Esophagus muscularis mucosa (tissue), 4 donors: Measurements from ENCODE around the gene HOXA10. TPM values are rescaled to one million over a fixed set of nuclear protein-coding genes. Genes with fewer than 3 reads are reported as not detected.
A peak's percentile ranks its signal among the peaks of the same experiment; 100 is the strongest.

Experiments
- DNase-seq: peaks from one replicate; pipeline ENCODE4 v3.0.0-alpha.2; 2017; ENCODE audit errors: extremely low spot score
- H3K27ac ChIP-seq, 4 donors: fragments of 200-600 bp; sonication (generic); replicated peaks in 1 of 4; 1 replicate in 3 of 4; 2 replicates in 1 of 4; pipeline ENCODE4 v1.5.1; 2016 to 2019; ENCODE audit warnings: mild to moderate bottlenecking in 1 of 4
- H3K27me3 ChIP-seq, 4 donors: fragments of 200-600 bp; sonication (generic); one replicate each; pipeline versions ENCODE4 v1.5.1 to v1.6.0; 2016 to 2019
- H3K36me3 ChIP-seq, 4 donors: fragments of 200-600 bp; sonication (generic); one replicate each; pipeline ENCODE4 v1.5.1; 2016 to 2019
- H3K4me1 ChIP-seq, 4 donors: fragments of 200-600 bp; sonication (generic); one replicate each; pipeline ENCODE4 v1.5.1; 2016 to 2019
- H3K4me3 ChIP-seq, 4 donors: fragments of 200-600 bp; sonication (generic); 1 replicate in 2 of 4; 2 replicates in 2 of 4; pipeline ENCODE4 v1.5.1; 2016 to 2019; ENCODE audit warnings: mild to moderate bottlenecking in 4 of 4, moderate library complexity in 1 of 4
- H3K9me3 ChIP-seq, 4 donors: fragments of 200-600 bp; sonication (generic); 1 replicate in 3 of 4; 2 replicates in 1 of 4; pipeline ENCODE4 v1.5.1; 2016 to 2019
- EP300 ChIP-seq: sonication (generic); formaldehyde crosslinking; IDR thresholded peaks from one replicate; pipeline ENCODE4 v1.6.1; 2017; ENCODE audit warnings: antibody characterized with exemption
- POLR2A ChIP-seq: fragments of 450-650 bp; IDR thresholded peaks from one replicate; pipeline ENCODE4 v1.6.1; 2017; ENCODE audit warnings: antibody characterized with exemption, moderate library complexity, mild to moderate bottlenecking, low read depth
- POLR2AphosphoS5 ChIP-seq, 2 donors: sonication (generic); formaldehyde crosslinking; IDR thresholded peaks; one replicate each; pipeline ENCODE4 v1.6.1; 2017; ENCODE audit warnings: antibody characterized with exemption in 2 of 2
- WGBS: methylation state at CpG from one replicate; pipeline ENCODE4 v1.1.5; 2018; 5-methylcytosine and 5-hydroxymethylcytosine counted together
- intact Hi-C: fragments of 100-400 bp; cut with DNase I; formaldehyde crosslinking; loops from one replicate; pipeline ENCODE4 v1.15.1; 2023
- total RNA-seq, 4 donors: library from RNA; depleted of rRNA; stranded (reverse); fragments of >200 nt; gene quantifications; one replicate each; pipeline versions ENCODE4 v1.1.0 to v1.2.1, GENCODE V29; 2016
- TF ChIP-seq, protein P1 (sequence below), 3 experiments: fragments of 200-600 bp in 2 of 3; fragments of 450-650 bp in 1 of 3; sonication (generic) in 2 of 3; IDR thresholded peaks; one replicate each; pipeline ENCODE4 v1.5.1; 2017 to 2019; ENCODE audit warnings: antibody characterized with exemption in 3 of 3, mild to moderate bottlenecking in 2 of 3, moderate library complexity in 1 of 3

Gene HOXA10
- total RNA-seq, 4 donors from 2014 or later = not detected

DNA sequence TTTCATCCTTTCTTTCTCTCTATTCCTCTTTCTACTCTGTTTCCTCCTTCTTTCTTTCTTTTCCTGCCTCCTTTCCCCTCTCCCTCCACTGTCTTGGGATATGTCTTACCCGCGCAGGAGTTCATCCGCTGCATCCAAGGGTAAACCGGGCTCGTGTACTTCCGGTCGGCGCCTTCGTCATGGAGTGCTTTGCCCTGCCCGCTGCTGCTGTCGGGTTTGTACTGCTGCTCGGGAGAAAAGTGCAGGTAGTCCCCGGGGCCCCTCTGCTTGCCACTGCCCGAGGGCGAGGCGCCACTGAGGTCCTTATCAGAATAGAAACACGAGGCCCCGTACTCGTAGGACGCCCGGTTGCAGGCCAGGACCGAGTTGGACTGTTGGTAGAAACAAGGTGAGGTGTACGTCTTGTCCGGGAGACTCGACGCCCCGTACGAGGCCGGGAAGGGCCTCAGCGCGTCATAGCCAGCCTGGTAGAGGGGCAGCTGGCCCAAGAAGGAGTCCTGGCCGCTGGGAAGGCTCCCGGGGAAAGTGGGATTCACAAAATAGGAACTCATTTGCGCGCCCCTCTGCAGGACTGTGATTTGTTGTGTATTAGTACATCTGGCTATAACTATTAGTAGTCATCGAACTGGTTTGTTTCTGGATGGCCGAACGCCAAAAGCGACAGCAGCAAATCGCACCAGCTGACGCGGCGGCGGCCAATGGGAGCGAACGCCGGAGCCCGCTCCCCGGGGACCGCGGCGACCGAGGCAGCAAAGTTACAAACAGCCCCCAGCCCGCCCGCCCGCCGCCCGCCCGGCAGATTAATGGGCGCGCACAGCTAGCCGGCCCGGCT lies 26.7 kb downstream of the HOXA10 start, which contains the start of gene HOXA6:
HOXA6 (minus strand) TSS at position 576 of the 832 bp plus-strand sequence; CDS start at position 551, 25 bp downstream.
- 48% methylated on average over 43 of the region's 63 CpGs for WGBS
- Histone ChIP-seq H3K4me1 (peaks cover 40 to 53% (median 47%) of the 10 kb centered on the region in 4 donors), H3K27me3 (peaks cover 11 to 74% (median 24%) of the 10 kb centered on the region in 4 donors), H3K4me3 (peak within 1 kb of the TSS; percentile 37 to 53 (median 42)), H3K36me3 (no peaks in the 10 kb centered on the region), H3K9me3 (no peaks in the 10 kb centered on the region), H3K27ac (peak within 1 kb of the TSS in 2 of 4 donors; percentile 30 to 43)
- DNase-seq = no peak
- TF ChIP-seq POLR2AphosphoS5 (IDR thresholded peaks at IDR 0.05) = no peak
- TF ChIP-seq POLR2A = no peak
- TF ChIP-seq, protein P1, sequence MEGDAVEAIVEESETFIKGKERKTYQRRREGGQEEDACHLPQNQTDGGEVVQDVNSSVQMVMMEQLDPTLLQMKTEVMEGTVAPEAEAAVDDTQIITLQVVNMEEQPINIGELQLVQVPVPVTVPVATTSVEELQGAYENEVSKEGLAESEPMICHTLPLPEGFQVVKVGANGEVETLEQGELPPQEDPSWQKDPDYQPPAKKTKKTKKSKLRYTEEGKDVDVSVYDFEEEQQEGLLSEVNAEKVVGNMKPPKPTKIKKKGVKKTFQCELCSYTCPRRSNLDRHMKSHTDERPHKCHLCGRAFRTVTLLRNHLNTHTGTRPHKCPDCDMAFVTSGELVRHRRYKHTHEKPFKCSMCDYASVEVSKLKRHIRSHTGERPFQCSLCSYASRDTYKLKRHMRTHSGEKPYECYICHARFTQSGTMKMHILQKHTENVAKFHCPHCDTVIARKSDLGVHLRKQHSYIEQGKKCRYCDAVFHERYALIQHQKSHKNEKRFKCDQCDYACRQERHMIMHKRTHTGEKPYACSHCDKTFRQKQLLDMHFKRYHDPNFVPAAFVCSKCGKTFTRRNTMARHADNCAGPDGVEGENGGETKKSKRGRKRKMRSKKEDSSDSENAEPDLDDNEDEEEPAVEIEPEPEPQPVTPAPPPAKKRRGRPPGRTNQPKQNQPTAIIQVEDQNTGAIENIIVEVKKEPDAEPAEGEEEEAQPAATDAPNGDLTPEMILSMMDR (IDR thresholded peaks at IDR 0.05) = no peak
- TF ChIP-seq EP300 = no peak
- intact Hi-C loops = loop anchor here (10.0 kb wide), 2 partner anchors 123 to 943 kb away; partner anchors contain the start of genes CBX3 and HNRNPA2B1

DNA sequence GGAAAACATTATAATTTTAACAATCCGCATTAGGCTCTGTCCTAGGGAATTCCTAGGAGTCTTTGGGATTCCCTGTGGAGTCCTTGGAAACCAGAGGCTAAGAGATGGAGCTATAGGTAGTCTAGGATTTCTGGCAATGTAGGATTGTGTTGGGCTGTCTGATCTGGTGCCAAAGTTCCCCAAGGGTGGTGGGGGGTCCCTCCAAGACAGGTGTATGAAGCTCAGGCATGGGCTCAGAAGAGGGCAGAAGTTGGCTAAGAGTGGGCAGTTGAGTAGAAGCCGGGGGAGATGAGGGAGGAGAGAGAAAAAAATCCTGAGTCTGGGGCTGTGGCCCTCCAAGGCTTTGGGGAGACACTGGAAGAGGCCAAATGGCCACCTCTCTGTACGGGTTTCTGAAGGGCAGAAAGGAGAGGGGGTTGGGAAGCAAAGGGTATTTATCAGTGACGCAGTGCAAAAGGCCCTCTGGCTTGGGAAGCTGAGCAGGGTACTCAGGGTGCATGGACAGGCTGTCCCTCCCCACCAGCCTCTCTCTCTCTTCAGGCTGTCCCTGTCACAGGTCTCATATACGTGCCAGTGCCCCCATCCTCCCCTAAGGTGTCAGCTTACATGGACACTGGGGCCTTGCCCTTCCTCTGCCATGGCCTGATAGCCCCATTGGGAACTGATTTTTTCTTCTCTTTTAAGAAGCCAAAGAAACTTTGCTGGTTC lies 27.5 kb downstream of the HOXA10 start:
- H3K4me3 ChIP-seq = no peak overlapping the region
- WGBS = 81% methylated on average over 5 of the region's 5 CpGs
- no peaks in the 10 kb centered on the region for H3K9me3 ChIP-seq
- no peaks in the 10 kb centered on the region for H3K36me3 ChIP-seq
- TF ChIP-seq POLR2A (no peak), POLR2AphosphoS5 (IDR thresholded peaks at IDR 0.05) (no peak), EP300 (no peak)
- TF ChIP-seq, protein P1 (IDR thresholded peaks at IDR 0.05) = no peak
- no peak overlapping the region for H3K27ac ChIP-seq
- H3K4me1 ChIP-seq = peaks cover 35 to 45% (median 39%) of the 10 kb centered on the region in 4 donors
- intact Hi-C loops = loop anchor here (10.0 kb wide), 2 partner anchors 122 to 942 kb away; partner anchors contain the start of genes CBX3 and HNRNPA2B1
- peaks cover 6 to 66% (median 17%) of the 10 kb centered on the region in 4 donors for H3K27me3 ChIP-seq
- DNase-seq = no peak

DNA sequence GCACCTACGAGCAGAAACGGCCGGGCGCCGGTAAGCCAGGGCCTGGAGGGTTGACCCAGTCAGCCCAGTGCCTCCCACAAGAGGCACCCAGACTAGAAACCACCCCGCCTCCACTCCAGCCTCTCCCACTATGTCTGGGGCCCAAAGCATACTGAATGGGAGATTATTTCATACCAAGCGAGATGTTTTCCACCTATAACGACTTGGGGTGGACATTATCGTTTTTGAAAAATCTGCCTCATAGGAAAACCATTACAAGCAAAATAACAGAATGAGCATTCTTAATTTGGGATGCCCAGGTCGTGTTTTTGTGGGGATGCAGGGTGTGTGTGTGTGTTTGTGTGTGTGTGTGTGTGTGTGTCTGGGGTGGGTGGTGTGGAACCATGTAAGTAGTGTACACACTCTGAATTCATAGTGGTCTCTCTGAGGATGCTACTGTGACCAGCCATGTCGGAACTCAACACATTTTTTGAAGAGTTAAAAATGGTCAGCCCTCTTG lies 28.2 kb downstream of the HOXA10 start:
- TF ChIP-seq POLR2A (no peak), EP300 (no peak), POLR2AphosphoS5 (IDR thresholded peaks at IDR 0.05) (no peak)
- TF ChIP-seq, protein P1 (IDR thresholded peaks at IDR 0.05) = no peak
- H3K36me3 ChIP-seq = no peaks in the 10 kb centered on the region
- no peaks in the 10 kb centered on the region for H3K9me3 ChIP-seq
- H3K4me3 ChIP-seq = no peak overlapping the region
- WGBS = 77% methylated on average over 11 of the region's 11 CpGs
- no peak for DNase-seq
- peaks cover 28 to 38% (median 32%) of the 10 kb centered on the region in 4 donors for H3K4me1 ChIP-seq
- no peak overlapping the region for H3K27ac ChIP-seq
- peaks cover 0 to 59% (median 13%) of the 10 kb centered on the region in 4 donors for H3K27me3 ChIP-seq
- intact Hi-C loops = loop anchor here (10.0 kb wide), 2 partner anchors 121 to 941 kb away; partner anchors contain the start of genes CBX3 and HNRNPA2B1

DNA sequence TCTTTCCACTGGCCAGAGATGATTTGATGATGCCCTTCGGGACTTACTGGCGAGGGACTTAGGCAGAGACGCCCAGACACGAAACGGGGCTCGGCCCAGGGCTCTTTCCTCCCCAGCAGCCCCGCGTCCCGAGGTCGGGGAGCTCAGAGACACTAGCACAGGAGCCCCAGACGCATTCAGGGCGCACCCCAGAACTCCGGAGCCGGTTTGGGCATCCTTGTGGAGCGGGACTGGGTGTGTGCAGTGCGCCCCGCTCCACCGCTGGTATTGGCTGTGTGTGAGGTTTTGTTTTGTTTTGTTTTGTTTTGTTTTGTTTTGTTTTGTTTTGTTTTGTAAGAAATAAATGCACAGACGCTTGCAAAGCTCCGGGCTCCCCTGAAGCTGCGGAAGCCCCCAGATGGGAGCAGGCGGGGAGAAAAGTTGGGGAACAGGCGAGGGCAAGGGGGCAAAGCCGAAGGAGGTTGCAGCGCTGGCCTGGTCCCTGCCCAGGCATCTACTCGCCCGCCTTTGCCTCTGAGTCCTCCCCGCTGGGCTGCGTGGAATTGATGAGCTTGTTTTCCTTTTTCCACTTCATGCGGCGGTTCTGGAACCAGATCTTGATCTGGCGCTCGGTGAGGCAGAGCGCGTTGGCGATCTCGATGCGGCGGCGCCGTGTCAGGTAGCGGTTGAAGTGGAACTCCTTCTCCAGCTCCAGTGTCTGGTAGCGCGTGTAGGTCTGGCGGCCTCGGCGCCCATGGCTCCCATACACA lies 28.8 kb downstream of the HOXA10 start:
- intact Hi-C loops = loop anchor here (10.0 kb wide), 2 partner anchors 121 to 941 kb away; partner anchors contain the start of genes CBX3 and HNRNPA2B1
- peaks cover 22 to 32% (median 30%) of the 10 kb centered on the region in 4 donors for H3K4me1 ChIP-seq
- peaks cover 0 to 55% (median 13%) of the 10 kb centered on the region in 4 donors for H3K27me3 ChIP-seq
- H3K27ac ChIP-seq = no peak overlapping the region
- H3K4me3 ChIP-seq = peak overlapping the region in 1 of 4 donors; percentile 95
- H3K36me3 ChIP-seq = no peaks in the 10 kb centered on the region
- TF ChIP-seq, protein P1 (IDR thresholded peaks at IDR 0.05) = no peak
- no peak for TF ChIP-seq POLR2AphosphoS5 (IDR thresholded peaks at IDR 0.05)
- no peak for TF ChIP-seq POLR2A
- TF ChIP-seq EP300 = no peak
- no peak for DNase-seq
- 84% methylated on average over 43 of the region's 47 CpGs for WGBS
- H3K9me3 ChIP-seq = no peaks in the 10 kb centered on the region
